GM10266 (cell line): ENCODE results near the gene PDE6G.

ENCODE experiments used
- DNase-seq: peaks from one replicate; pipeline ENCODE4 v3.0.0; 2012; ENCODE audit errors: extremely low spot score
- TF ChIP-seq, protein P1 (sequence below): IDR thresholded peaks from 2 replicates; pipeline ENCODE4 v1.5.1; 2012; ENCODE audit warnings: mild to moderate bottlenecking, low read depth; ENCODE audit not compliant: control insufficient read depth, insufficient read depth; ENCODE audit errors: missing control alignments

The PDE6G gene

DNA sequence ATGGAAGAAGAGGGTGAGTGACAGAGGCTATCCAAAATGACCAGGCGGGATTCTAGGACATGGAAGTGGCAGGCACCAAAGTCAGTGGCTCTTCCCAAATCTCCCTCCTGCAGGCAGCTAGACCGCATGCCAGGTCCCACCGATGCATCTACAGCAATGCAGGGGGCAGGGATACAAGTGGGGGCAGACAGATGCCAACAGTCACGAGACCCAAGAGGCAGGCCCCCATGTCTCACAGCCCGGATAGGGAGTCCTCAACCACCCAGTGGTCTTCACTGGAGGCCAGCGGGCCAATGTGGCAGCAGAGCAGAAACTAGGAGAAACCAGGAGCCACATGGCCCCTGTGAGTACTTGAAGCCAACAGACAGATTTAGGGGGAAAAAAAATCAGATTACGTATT is 39.5 kb downstream of the PDE6G start:
- no peak for DNase-seq
- TF ChIP-seq, protein P1, sequence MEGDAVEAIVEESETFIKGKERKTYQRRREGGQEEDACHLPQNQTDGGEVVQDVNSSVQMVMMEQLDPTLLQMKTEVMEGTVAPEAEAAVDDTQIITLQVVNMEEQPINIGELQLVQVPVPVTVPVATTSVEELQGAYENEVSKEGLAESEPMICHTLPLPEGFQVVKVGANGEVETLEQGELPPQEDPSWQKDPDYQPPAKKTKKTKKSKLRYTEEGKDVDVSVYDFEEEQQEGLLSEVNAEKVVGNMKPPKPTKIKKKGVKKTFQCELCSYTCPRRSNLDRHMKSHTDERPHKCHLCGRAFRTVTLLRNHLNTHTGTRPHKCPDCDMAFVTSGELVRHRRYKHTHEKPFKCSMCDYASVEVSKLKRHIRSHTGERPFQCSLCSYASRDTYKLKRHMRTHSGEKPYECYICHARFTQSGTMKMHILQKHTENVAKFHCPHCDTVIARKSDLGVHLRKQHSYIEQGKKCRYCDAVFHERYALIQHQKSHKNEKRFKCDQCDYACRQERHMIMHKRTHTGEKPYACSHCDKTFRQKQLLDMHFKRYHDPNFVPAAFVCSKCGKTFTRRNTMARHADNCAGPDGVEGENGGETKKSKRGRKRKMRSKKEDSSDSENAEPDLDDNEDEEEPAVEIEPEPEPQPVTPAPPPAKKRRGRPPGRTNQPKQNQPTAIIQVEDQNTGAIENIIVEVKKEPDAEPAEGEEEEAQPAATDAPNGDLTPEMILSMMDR: no peak

DNA sequence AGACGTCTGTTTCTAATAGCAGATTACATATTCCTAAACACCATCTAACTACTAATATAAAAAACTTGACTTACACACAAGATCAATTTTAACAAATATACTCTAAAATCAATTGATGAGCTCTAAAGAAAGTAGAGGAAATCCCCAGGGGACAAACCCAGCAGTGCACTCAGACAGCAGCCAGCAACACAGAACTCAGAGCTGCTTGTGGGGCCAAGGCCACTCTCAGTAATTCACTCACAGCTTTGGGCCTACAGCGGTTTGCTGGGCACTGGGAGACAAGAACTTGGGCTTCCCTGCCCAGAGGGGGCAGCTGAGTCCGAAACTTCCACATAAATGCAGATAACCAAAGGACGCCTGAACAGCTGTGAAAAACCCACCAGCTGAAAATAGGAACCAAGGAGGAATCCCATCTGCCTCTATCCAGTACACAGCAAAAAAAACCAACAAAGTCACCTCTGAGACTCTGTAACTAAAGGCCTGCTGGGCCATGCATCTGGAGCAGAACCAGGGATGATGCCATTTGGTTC is 40.9 kb downstream of the PDE6G start:
- TF ChIP-seq, protein P1: no peak
- DNase-seq: no peak

DNA sequence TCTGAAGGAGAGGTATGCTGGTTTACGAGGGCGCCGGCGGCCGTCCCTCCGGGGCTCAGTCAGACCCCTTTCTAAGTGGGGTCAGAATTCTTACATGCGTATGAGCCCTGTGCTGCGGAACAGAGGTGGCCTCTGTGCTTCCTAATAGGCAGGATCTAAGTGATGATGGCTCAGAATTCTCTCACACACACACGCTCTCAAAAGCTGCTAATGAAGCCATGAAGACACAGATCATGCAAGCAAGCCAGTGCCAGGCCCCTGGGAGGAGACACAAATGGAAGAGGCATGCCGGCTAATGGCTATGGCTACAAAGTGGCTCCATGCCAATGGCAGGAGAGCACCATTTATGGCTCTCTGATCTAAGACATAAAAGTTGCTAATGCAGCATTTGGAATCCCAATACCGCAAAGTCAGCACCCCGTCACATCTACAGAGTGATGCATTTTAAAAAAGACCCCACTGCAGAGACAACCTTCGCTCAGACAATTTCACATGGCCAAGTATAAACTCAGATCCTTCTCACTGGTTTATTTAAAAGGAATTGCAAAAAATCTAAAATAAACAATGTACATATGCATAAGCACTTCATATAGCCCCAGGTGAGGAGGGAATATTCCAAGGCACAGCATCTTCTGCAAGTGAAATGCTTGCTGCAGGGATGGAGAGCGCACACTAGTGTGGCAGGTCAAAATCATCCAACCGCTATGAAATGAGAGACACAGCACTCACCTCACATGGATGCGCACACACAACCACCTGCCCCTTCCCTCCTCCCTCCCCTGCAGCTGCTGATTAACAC is 44.0 kb downstream of the PDE6G start:
- DNase-seq: no peak
- TF ChIP-seq, protein P1: no peak

GRCh38 chr17:81609541-81610311 is 46.6 kb downstream of the PDE6G start:
- no peak for DNase-seq
- TF ChIP-seq, protein P1: no peak

- no peak for DNase-seq
- TF ChIP-seq, protein P1: no peak
Observed at GRCh38 chr17:81608605-81609004, 47.7 kb downstream of the PDE6G start.

GRCh38 chr17:81608082-81608481 is 48.3 kb downstream of the PDE6G start:
- no peak for DNase-seq
- TF ChIP-seq, protein P1: no peak
